H7 (cell line): Measurements from ENCODE around the gene SLC17A7. TPM values are rescaled to one million over a fixed set of nuclear protein-coding genes. Genes with fewer than 3 reads are reported as not detected.

Experiments used
- DNase-seq: peaks from one replicate; pipeline ENCODE4 v3.0.0; 2012
- H3K27me3 ChIP-seq: 2 replicates; pipeline ENCODE4 v1.6.0; 2011; ENCODE audit warnings: mild to moderate bottlenecking, low read length; ENCODE audit not compliant: control insufficient read depth, insufficient read depth
- H3K36me3 ChIP-seq: replicated peaks from 2 replicates; pipeline ENCODE4 v1.5.1; 2011; ENCODE audit warnings: low read length; ENCODE audit not compliant: control insufficient read depth, insufficient read depth
- H3K4me3 ChIP-seq: 2 replicates; pipeline ENCODE4 v1.5.1; 2011; ENCODE audit warnings: low read depth, mild to moderate bottlenecking, control low read depth, low read length, moderate library complexity; ENCODE audit not compliant: insufficient read depth
- total RNA-seq: library from RNA; depleted of rRNA; stranded (reverse); fragments of >200 nt; shearing (Covaris generic); gene quantifications from 2 replicates; pipeline ENCODE4 v1.2.3, GENCODE V29; 2014

The SLC17A7 gene
- total RNA-seq, 1 experiment from 2014 or later, result 0.14 TPM

- no peak overlapping the region for H3K4me3 ChIP-seq
- DNase-seq, result peak; percentile 82
- no peaks in the 10 kb centered on the region for H3K36me3 ChIP-seq
- no peaks in the 10 kb centered on the region; the same call in 1 of the 2 replicates for H3K27me3 ChIP-seq
Measured at GRCh38 chr19:49403404-49404187, 37.7 kb downstream of the SLC17A7 start.

DNA sequence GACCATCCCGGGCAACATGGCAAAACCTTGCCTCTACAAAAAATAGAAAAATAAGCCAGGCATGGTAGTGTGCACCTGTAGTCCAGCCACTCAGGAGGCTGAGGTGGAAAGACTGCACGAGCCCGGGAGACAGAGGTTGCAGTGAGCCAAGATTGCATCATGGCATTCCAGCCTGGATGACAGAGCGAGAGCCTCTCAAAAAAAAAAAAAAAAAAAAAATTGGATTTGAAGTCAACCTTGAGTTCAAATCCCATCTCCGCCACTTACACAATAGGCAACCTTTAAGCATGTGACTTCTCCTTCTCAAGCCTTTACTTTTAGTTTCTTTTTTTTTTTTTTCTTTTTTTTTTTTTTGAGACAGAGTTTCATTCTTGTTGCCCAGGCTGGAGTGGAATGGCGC, 41.3 kb downstream of the SLC17A7 start:
- Histone ChIP-seq H3K27me3 (no peaks in the 10 kb centered on the region; the same call in 1 of the 2 replicates), H3K36me3 (no peaks in the 10 kb centered on the region), H3K4me3 (no peak overlapping the region)
- no peak for DNase-seq

DNA sequence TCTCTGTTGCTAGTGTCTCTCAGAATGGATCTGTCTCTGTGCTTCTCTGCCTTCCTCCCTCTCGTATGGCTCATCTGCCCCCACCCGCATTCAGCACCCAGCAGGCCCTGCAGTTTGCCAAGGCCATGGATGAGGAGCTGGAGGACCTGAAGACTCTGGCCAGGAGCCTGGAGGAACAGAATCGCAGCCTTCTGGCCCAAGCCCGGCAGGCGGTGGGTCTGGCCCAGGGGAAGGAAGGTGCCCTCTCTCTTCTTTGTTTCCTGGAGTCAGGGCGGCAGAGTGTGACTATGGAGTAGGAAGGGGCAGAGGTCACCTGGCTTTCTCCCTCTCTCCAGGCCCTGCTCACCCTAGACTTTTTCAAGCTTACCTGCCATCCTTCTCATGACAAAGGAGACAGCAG, 42.4 kb downstream of the SLC17A7 start:
- H3K36me3 ChIP-seq, result no peaks in the 10 kb centered on the region
- no peak overlapping the region for H3K4me3 ChIP-seq
- DNase-seq, result peak; percentile 19
- H3K27me3 ChIP-seq, result no peaks in the 10 kb centered on the region; the same call in 1 of the 2 replicates

DNA sequence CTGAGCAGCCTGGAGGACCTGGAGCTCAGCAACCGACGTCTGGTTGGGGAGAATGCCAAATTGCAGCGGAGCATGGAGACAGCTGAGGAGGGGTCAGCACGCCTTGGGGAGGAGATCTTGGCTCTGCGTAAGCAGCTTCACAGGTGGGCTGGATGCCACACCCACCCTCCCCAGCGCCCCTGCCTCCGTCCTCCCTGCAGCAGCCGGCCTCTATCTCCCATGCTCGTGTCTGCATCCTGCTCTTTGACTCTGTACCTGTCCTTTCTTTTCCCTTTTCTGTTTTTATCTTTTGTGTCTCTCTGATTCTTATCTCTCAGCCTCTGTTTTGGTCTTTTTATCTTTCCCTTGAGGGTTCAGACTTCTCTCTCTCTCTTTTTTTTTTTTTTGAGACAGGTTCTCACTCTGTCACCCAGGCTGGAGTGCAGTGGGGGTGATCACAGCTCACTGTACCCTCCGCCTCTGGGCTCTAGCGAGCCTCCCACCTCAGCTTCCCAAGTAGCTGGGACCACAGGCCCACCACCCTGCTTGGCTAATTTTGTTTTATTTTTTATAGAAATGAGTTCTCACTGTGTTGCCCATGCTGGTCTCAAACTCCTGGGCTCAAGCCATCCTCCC, 43.2 kb downstream of the SLC17A7 start:
- peak; percentile 54 for DNase-seq
- H3K4me3 ChIP-seq, result no peak overlapping the region
- H3K36me3 ChIP-seq, result no peaks in the 10 kb centered on the region
- no peaks in the 10 kb centered on the region; the same call in 1 of the 2 replicates for H3K27me3 ChIP-seq

DNA sequence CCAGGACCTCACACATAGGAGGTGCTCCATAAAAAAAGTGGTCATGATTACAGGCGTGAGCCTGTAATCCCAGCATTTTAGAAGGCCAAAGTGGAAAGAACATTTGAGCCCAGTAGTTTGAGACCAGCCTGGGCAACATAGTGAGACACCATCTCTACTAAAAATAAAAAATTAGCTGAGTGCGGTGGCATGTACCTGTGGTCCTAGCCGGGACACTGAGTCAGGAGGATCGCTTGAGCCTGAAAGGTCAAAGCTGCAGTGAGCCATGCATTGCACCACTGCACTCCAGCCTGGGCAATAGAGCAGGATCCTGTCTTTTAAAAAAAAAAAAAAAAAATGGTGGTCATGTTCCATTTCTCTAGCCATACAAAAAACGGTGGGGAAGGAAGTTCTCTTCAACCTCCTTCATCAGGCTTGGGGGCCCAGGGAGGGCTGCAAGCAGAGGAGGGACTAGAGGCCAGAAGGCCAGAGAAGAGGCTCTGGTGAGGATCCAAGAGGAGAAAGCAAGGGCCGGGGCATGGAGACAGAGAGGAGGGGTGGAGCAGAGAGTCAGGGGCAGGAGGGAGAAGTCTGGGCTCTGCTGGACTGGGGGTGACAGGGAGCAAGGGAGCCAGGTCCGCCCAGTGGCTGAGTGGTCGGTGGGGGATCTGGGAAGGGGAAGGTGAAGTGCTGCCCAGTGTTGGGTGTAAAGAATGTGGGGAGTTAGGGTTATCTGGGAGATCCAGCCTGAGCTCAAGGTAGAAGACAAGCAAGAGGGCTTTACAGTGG, 44.4 kb downstream of the SLC17A7 start:
- Histone ChIP-seq H3K4me3 (no peak overlapping the region), H3K27me3 (no peaks in the 10 kb centered on the region; the same call in 1 of the 2 replicates), H3K36me3 (no peaks in the 10 kb centered on the region)
- peak; percentile 40 for DNase-seq

GRCh38 chr19:49395581-49396407, 45.5 kb downstream of the SLC17A7 start:
- peak; percentile 63 for DNase-seq
- Histone ChIP-seq H3K36me3 (no peaks in the 10 kb centered on the region), H3K4me3 (no peak overlapping the region), H3K27me3 (no peaks in the 10 kb centered on the region; the same call in 1 of the 2 replicates)

- Histone ChIP-seq H3K4me3 (no peak overlapping the region), H3K36me3 (no peaks in the 10 kb centered on the region), H3K27me3 (no peaks in the 10 kb centered on the region; the same call in 1 of the 2 replicates)
- DNase-seq, result peak; percentile 46
Measured at GRCh38 chr19:49393881-49394280, 47.4 kb downstream of the SLC17A7 start.

DNA sequence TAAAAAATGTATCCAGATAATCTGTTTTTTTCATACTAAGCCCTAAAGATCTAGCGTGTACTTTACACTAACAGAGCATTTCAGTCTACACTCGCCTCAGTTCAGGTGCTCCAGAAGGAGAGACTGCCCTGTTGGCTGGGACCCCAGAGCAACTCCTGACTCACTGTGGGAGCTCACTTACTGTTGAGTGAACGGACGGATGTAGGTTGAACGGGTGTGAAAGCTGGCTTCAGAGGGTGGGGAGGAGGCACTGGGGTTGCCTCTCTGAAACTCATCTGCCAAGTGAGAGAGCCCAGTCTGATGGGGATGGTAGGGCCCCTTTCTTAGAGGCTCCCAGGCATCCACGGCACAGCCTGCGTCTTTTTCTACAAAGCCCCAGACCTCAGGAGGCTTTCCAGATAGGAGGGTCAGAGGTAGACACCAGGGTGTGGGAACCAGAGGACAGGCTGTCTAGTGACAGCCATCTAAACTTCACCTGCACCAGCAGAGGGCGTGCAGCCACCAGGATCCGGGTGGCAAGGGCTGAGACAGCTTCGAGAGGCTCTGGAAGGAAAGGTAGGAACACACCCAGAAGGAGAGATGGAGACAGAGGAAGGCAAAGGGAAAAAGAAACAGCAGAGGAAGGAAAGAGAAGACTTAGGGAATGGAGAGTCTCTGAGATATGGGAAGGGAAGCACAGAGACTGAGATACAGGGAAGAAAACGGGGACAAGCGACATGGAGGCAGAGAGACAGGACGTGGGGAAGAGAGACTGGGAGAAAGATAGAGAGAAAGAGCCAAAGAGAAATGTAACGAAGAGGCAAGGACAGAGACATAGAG, 49.5 kb downstream of the SLC17A7 start:
- peak; percentile 95 for DNase-seq
- no peaks in the 10 kb centered on the region; the same call in 1 of the 2 replicates for H3K27me3 ChIP-seq
- H3K4me3 ChIP-seq, result no peak overlapping the region
- no peaks in the 10 kb centered on the region for H3K36me3 ChIP-seq

- no peak for DNase-seq
- Histone ChIP-seq H3K27me3 (no peaks in the 10 kb centered on the region; the same call in 1 of the 2 replicates), H3K36me3 (no peaks in the 10 kb centered on the region), H3K4me3 (no peak overlapping the region)
Measured at GRCh38 chr19:49390929-49391359, 50.4 kb downstream of the SLC17A7 start.

DNA sequence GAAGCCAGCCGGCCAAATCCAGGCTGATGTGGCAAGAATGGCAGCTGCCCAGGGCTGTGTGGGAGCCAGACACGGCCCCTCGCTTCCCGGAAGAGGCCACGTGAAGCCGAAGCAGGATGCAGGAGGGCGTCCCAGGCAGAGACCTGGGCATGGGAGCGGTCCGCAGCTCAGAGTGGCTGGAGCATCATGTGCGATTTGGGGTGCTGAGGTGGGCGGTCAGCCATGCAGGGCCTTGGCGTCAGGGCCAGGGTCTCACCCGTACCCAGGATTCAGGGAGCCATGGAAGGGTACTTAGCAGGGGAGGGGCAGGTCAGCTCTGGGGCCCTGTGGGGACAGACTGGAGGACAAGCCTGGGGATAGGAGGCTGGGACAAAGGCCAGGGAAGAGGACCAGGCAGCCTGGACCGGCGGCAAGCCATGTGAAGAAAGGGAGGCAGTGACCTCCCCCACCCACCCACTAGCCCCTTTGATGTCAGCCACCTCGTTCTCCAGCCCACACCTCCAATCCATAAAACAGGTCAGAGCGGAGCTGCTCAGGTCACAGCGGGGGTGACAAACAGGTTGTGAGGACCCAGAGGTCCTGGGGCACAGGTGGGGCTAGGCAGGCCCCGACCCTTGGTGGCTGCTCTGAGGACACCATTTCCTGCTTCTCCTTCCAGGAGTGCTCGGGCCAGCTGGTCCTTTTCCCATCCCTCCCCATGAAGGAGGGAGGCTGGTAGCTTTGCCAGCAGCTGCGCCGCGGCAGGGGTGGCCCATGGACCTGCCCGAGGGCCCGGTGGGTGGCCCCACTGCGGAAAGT, 51.0 kb downstream of the SLC17A7 start:
- no peak overlapping the region for H3K4me3 ChIP-seq
- DNase-seq, result peak; percentile 49
- H3K36me3 ChIP-seq, result no peaks in the 10 kb centered on the region
- no peaks in the 10 kb centered on the region; the same call in 1 of the 2 replicates for H3K27me3 ChIP-seq

DNA sequence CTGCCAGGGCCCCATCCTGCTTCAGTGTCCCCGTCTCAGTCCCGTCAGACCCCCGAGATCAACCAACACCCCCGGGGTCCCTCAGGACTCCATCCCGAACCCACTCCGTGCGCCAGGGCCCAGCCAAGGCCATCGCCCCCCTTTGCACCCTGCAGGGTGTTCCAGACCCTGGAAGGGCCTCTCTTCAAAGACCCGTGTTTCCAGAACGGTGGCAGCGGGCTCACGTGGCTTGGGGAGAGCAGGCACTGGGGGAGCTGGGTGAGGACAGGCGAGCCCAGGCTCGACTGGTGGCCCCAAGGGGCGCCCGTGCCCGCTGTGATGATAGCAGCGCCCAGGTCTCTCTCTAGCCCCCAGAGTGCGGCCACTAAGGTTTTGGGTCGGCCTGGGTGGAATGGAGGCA, 51.9 kb downstream of the SLC17A7 start:
- peak; percentile 52 for DNase-seq
- Histone ChIP-seq H3K36me3 (no peaks in the 10 kb centered on the region), H3K27me3 (no peaks in the 10 kb centered on the region; the same call in 1 of the 2 replicates), H3K4me3 (no peak overlapping the region)

DNA sequence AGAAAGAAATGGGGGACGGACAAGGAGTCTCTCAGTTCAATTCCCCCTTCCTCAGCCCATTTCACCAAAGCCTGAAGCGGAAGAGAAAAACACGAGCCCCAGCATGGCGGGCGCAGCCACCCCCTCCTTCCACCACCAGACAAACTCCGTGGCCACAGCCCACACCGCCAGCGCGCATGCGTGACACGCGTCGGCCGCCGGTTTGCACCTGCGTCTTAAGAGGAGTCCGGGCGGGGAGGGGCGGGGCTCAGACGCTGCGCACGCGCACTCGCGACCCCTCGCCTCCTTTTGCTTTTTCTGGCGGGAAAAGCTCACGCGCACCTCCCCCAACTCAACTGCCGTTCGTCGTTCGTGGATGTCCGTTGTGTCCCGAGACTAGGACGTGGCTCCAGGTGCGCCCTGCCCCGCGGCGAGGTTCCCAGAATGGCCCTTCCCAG, 53.4 kb downstream of the SLC17A7 start, which contains the start of gene KASH5:
TSS of gene KASH5 (plus strand) at position 314 of the 437 bp plus-strand sequence. CDS start 2,635 bp downstream, outside the sequence.
- Histone ChIP-seq H3K36me3 (no peaks in the 10 kb centered on the region), H3K4me3 (no peak within 1 kb of the TSS), H3K27me3 (no peaks in the 10 kb centered on the region; the same call in 1 of the 2 replicates)
- DNase-seq, result peak; percentile 55
